T47D (cell line): ENCODE measurements around the gene SBNO2.

Source experiments
- DNase-seq, 2 experiments: peaks; one replicate each; pipeline versions ENCODE4 v3.0.0 to v3.0.0-alpha.2; 2011 to 2012; ENCODE audit warnings: low read depth in 1 of 2, low spot score in 1 of 2
- JUND ChIP-seq: IDR thresholded peaks from 2 replicates; pipeline ENCODE4 v1.6.1; 2012; ENCODE audit warnings: low read depth
- in situ Hi-C: cut with HindIII; loops from 2 replicates; pipeline ENCODE4 v1.10.0; 2016; ENCODE audit warnings: low sequenced_read_pairs, low pct_unique_long_range_greater_than_20kb

SBNO2 gene

DNA sequence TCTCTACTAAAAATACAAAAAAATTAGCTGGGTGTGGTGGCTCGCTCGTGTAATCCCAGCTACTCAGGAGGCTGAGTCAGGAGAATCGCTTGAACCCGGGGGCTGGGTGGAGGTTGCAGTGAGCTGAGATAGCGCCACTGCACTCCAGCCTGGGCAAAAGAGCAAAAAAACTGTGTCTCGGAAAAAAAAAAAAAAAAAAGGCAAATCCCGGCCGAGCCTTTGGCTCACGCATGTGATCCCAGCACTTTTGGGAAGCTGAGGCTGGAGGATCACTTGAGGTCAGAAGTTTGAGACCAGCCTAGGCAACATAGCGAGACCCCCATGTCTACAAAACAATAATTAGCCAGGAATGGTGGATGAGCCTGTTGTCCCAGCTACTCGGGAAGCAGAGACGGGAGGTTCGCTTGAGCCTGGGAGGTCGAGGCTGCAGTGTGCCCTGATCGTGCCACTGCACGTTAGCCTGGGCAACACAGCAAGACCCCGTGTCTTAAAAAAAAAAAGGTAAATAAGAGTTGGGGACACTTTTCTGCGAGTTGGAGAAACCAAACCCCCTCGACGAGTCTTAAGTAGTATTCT, 70.8 kb downstream of the SBNO2 start:
- in situ Hi-C loops: no loop called here
- DNase-seq: no peak
- no peak for TF ChIP-seq JUND

DNA sequence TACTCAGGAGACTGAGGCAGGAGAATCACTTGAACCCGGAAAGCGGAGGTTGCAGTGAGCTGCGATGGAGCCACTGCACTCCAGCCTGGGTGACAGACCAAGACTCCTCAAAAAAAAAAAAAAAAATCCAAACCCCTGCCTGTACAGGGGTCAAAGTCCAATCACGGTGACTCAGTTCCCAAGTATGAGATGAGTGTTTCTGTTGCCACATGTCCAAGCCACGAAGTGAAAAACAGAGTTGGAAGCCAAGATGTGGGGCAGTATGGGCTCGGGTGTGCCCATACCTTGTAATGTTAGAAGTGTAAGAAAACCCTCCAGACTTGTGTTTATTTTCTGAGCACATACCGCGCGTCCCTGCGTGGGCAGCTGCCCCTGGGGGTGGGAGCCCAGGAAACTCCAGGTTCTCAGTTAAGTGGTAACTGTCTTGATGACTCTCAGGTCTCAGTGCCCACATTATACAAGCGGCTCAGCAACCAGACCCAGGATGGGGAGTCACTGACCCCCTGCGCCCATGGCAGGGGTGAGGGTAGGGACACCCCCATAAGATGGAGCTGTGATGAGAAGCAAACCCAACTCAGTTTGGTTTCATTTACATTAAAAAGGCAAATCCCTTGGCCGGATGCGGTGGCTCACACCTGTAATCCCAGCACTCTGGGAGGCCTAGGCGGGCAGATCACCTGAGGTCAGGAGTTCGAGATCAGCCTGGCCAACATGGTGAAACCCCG, 71.5 kb downstream of the SBNO2 start:
- no peak for TF ChIP-seq JUND
- no peak for DNase-seq
- in situ Hi-C loops: no loop called here

GRCh38 chr19:1101337-1101698, 72.8 kb downstream of the SBNO2 start:
- no peak for DNase-seq
- no peak for TF ChIP-seq JUND
- in situ Hi-C loops: no loop called here

DNA sequence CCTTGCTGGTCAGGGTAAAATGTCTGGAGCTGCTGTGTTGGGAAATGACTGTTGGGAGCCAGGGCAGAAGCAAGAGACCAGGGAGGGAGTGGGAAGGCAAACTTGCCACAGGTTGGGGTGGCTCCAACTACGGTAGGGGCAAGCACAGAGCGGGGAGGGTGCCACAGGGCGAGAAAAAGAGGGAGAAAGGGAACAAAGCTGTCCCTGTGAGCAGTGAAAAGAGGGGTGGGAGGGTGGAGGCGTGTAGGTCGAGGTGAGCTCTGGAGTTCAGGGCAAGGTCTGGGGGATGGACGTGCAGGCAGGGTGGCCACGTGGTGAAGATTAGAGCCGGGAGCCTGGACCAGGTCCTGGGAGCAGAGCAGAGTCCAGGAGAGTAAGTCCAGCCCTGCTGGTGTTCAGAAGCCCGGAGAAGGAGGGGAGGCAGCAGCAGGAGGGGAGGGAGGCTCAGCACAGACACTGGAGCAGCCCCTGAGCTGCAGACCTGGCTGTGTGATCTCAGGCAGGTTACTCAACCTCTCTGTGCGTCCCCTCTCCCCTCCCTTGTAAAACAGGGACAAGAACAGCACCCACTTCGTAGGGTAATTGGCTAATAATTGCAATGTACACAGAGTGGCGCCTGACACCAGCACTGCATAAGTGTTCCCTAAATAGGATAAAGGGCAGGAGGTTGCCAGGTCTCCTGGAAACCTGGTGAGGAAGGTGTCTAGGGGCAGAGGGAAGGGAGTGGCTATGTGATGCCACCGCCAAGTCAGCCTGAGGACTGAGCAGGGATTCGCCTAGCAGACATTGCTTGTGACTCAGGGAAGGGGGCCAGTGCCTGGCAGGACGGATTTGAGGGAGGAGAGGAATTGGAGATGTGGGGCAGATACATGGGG, 75.7 kb downstream of the SBNO2 start:
- DNase-seq: peak in 1 of 2 experiments; percentile 56
- no peak for TF ChIP-seq JUND
- in situ Hi-C loops: no loop called here

- DNase-seq: peak in 1 of 2 experiments; percentile 70
- in situ Hi-C loops: no loop called here
- no peak for TF ChIP-seq JUND
Measured at GRCh38 chr19:1097810-1098176, 76.3 kb downstream of the SBNO2 start.

DNA sequence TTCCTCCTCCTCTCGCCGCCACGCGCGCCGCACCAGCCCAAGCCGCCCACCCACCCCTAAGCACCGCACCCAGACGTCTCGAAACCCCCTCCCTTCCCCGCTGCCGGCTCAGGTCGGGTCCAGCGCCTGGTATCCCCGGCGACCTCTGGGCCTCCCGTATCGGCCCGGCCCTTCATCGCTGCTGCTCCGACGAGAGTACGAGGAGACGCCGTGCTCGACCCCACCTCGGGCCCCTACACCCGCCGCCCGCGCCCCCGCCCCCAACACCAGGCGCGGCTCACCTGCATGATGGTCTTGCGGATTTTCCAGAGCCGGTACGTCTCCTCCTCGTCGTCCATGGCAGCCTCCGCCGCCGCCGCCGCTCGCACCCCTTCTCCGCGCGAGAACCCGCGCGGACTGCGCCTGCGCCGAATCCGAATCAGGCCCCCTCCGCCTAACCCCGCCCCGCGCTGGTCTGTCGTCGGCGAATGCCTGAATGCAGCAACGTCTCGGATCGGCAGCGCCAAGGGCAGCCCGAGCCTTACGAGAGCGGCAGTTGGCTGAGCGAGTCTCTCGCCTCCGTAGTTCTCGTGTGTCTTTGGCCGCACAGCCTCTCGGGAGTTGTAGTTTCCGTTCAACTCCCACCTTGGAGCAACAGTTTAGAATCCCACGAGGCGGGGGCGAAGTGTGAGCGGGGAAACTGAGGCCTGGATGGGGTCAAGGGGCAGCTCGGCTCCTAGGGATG, 78.9 kb downstream of the SBNO2 start, which contains the start of gene POLR2E:
Gene POLR2E (minus strand): TSS at position 398 of the 724 bp plus-strand sequence. CDS start 60 bp downstream, at position 338.
- DNase-seq: peak; percentile 83 to 97
- in situ Hi-C loops: no loop called here
- TF ChIP-seq JUND: no peak

DNA sequence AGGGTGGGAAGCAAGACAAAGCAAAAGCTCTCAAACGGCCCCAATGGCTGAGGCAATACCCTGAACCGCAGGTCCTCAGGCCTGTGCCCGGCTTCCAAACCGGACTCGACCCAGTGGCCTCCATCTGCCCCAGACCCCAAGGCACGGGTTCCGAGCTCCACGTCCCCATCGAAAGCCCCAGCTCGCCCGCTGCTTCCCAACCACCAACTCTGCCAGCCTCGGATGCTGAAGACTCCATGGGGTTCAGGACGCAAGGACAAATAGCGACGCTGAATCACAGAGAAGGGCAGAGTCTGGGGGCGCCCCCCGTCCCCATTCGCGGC, 79.5 kb downstream of the SBNO2 start:
- in situ Hi-C loops: no loop called here
- no peak for DNase-seq

GRCh38 chr19:1093811-1094553, 80.1 kb downstream of the SBNO2 start:
- in situ Hi-C loops: no loop called here
- no peak for TF ChIP-seq JUND
- DNase-seq: no peak

More for the DNA sequence above, 79.5 kb downstream of the SBNO2 start:
- TF ChIP-seq JUND: no peak

DNA sequence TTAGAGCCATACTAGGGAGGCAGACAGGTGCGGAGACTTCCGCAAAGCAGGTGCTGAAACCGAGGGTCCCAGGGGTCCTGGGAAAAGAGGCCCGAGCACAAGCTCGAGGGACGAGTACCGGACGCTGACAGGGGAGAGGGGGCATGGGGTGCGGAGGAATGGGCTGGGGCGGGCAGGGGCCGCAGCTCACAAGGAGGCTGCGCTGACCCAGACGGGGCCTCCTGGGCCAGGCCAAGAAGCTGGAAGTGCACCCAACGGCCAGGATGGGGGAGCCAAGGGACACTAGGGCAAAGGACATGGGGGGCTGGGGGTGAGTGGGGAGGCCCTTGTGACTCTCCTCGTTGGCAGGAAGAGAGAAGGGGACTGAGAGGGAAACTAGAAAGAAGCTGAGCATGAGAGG, 80.7 kb downstream of the SBNO2 start:
- in situ Hi-C loops: no loop called here
- no peak for TF ChIP-seq JUND
- DNase-seq: no peak

- no peak for TF ChIP-seq JUND
- no peak for DNase-seq
- in situ Hi-C loops: no loop called here
Measured at GRCh38 chr19:1091544-1092175, 82.4 kb downstream of the SBNO2 start.

DNA sequence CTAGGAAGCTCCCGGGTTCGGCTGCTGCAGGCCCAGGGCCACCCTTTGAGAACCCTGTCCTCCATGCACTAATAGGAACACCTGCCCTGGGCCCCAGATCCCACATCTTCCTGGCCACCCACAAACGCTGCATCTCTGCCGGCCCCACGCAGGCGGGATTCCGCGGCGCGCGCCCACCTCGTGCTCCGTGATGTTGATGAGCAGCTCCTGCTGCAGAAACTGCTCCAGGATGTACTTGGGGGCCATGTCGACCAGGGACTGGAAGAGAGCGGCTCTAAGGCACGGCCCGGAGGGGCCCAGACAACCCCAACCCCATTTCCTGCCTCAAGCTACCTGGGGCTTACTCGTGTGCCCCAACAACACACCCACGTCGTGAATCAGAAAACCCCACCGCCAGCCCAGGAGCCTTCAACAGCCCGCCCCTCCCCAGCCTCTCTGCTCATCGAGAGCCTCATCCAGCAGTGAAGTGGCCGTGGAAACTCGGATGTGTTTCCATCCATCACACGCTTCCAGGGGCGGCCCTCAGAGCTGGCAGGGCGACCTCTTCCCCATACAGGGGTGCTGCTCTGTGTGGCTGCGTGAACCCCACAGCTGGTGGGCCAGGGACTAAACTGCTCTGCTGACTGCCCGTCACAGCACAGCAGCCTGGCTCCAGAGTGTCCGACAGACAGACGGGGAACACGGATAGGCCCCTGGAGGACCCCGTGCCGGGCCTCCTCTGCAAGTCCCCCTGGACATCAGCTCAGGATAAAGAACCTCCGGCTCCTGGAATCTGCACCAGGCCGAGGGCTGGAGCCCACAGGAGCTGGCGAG, 83.1 kb downstream of the SBNO2 start:
- no peak for TF ChIP-seq JUND
- DNase-seq: no peak
- in situ Hi-C loops: no loop called here
